AG09309 (cell line): ENCODE results near the gene CECR2.

Experiments
- DNase-seq: peaks from one replicate; pipeline ENCODE4 v3.0.0-alpha.2; 2010; ENCODE audit warnings: low read depth
- H3K4me3 ChIP-seq: 2 replicates; pipeline ENCODE4 v1.5.1; 2011; ENCODE audit warnings: mild to moderate bottlenecking, low read depth, low read length, moderate library complexity; ENCODE audit not compliant: control insufficient read depth
- CTCF ChIP-seq: IDR thresholded peaks from 2 replicates; pipeline ENCODE4 v1.5.1; 2011; ENCODE audit warnings: mild to moderate bottlenecking, low read depth, low read length, inconsistent platforms; ENCODE audit not compliant: insufficient read depth, control insufficient read depth; ENCODE audit errors: missing control alignments

CECR2 gene

GRCh38 chr22:17348464-17349103 lies 20.7 kb upstream of the CECR2 start:
- no peak overlapping the region for H3K4me3 ChIP-seq
- TF ChIP-seq CTCF = no peak
- no peak for DNase-seq

- no peak for TF ChIP-seq CTCF
- no peak overlapping the region for H3K4me3 ChIP-seq
- DNase-seq = no peak
These were observed 20.1 kb upstream of the CECR2 start for GRCh38 chr22:17349172-17349571.

- no peak for DNase-seq
- H3K4me3 ChIP-seq = no peak overlapping the region
- TF ChIP-seq CTCF = no peak
These were observed 19.0 kb upstream of the CECR2 start for GRCh38 chr22:17350292-17350691.

GRCh38 chr22:17352798-17353197 lies 16.5 kb upstream of the CECR2 start:
- no peak overlapping the region for H3K4me3 ChIP-seq
- TF ChIP-seq CTCF = no peak
- no peak for DNase-seq

GRCh38 chr22:17357688-17358087 lies 11.6 kb upstream of the CECR2 start:
- no peak for DNase-seq
- H3K4me3 ChIP-seq = no peak overlapping the region
- TF ChIP-seq CTCF = no peak

- no peak overlapping the region for H3K4me3 ChIP-seq
- TF ChIP-seq CTCF = no peak
- no peak for DNase-seq
These were observed 10.8 kb upstream of the CECR2 start for GRCh38 chr22:17358415-17358814.

GRCh38 chr22:17359501-17359900 lies 9.8 kb upstream of the CECR2 start:
- H3K4me3 ChIP-seq = no peak overlapping the region
- TF ChIP-seq CTCF = no peak
- DNase-seq = no peak
